ENCODE results near the gene MRPL14.

Gene MRPL14

DNA sequence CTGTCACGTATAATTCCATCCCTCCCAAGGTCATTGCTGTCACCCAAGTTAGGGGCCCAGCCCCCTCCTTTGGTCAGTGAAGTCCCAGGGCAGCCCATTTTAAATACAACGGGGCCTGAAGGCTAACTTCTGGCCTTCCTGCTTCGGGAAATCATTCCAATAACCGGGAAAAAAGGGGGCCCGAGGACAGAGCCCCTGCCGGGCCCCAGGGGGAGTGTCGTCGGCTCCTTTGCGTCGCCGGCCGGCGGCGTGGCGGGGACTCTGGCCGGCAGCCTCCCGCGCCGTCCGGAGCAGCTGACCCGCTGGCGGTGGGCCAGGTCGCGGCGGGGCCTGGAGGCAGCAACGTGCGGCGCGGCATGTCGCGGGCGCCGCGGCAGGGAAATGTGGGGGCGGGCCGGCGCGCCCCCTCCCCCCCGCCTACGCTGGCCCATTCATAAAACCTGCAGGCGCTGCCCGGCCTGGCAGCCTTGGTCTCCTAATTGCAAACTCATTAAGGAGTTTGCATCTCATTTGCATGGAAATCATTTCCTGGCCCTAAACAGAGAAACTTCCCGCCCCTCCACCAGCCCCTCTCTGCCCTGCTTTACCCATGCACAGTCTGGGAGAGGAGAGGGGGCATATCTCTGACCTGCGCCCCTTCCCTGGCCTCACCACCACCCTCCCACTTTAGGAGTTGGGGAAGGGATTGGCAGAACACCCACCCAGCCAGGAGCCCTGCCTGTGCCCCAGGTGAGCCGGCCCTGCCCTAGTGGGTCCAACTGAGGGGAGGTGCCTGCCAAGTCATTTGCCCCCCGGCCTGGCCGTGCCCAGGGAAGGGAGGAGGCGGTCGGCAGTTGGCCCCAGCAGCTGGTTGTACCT lies 50.7 kb downstream of the MRPL14 start:
- Histone ChIP-seq H3F3A (ENCODE audit: insufficient read depth, low read length) (peaks cover 19% of the 10 kb centered on the region), H3K27me3 (replicated peaks; ENCODE audit: insufficient read depth, low read length) (no peaks in the 10 kb centered on the region), H3K36me3 (replicated peaks; ENCODE audit: insufficient read depth, low read length) (no peaks in the 10 kb centered on the region), H3K9ac (ENCODE audit: low read length) (no peak overlapping the region), H2AFZ (ENCODE audit: low read length) (no peak overlapping the region), H3K4me1 (ENCODE audit: low read length) (peaks cover 39% of the 10 kb centered on the region), H3K79me2 (ENCODE audit: low read length) (no peaks in the 10 kb centered on the region), H3K27ac (ENCODE audit: low read length) (no peak overlapping the region), H4K20me1 (ENCODE audit: insufficient read depth, low read length) (no peaks in the 10 kb centered on the region), H3K9me3 (replicated peaks; ENCODE audit: insufficient read depth, low read length) (no peaks in the 10 kb centered on the region), H3K4me2 (ENCODE audit: low read depth, low read length) (no peak overlapping the region), H3K9me2 (replicated peaks; ENCODE audit: insufficient read depth, low read length) (no peaks in the 10 kb centered on the region), H3K4me3 (ENCODE audit: low read length) (no peak overlapping the region)
- no peak for DNase-seq
- TF ChIP-seq, protein P1, sequence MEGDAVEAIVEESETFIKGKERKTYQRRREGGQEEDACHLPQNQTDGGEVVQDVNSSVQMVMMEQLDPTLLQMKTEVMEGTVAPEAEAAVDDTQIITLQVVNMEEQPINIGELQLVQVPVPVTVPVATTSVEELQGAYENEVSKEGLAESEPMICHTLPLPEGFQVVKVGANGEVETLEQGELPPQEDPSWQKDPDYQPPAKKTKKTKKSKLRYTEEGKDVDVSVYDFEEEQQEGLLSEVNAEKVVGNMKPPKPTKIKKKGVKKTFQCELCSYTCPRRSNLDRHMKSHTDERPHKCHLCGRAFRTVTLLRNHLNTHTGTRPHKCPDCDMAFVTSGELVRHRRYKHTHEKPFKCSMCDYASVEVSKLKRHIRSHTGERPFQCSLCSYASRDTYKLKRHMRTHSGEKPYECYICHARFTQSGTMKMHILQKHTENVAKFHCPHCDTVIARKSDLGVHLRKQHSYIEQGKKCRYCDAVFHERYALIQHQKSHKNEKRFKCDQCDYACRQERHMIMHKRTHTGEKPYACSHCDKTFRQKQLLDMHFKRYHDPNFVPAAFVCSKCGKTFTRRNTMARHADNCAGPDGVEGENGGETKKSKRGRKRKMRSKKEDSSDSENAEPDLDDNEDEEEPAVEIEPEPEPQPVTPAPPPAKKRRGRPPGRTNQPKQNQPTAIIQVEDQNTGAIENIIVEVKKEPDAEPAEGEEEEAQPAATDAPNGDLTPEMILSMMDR (IDR thresholded peaks at IDR 0.05; ENCODE audit: low read length) = no peak
- TF ChIP-seq EZH2phosphoT487 (IDR thresholded peaks at IDR 0.05; ENCODE audit: low read length) (no peak), EZH2 (optimal IDR thresholded peaks at IDR 0.05; ENCODE audit: low read depth, low read length) (no peak)

DNA sequence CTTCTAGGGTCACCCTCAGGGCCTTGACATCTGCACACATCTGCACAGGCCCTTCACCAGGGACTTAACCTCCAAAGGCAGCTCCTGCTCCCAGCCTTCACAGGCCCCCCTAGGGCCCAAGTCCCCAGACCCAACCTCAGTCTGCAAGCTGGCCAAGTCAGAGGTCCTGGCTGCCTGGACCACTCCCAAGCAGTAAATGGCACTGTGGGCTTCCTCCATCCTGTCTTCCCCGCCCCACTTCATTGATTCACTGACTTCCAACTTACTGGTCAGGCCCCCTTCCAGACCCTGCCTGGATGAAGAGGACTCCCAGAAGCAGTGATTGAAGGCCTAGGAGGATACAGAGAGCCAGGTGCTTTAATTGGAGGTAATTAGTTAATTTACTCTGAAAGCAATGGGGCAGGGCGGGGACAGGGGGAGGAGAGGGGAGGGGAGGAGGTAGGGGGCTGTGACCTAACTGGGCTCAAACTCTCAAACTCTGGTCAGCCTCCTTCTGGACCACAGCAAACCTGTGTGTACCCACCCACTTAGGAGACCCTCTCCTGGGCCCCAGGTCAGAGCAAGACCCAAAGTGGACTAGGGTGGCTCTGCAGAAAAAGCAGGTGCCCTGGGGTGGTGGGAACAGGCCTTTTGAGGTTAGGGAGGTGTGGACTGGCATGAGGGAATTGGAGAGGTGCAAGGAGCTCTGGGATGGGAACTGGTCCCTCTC lies 51.5 kb downstream of the MRPL14 start:
- DNase-seq = no peak
- peaks cover 19% of the 10 kb centered on the region for H3F3A ChIP-seq (ENCODE audit: insufficient read depth, low read length)
- no peak overlapping the region for H3K27ac ChIP-seq (ENCODE audit: low read length)
- no peaks in the 10 kb centered on the region for H3K9me2 ChIP-seq (replicated peaks; ENCODE audit: insufficient read depth, low read length)
- H3K9me3 ChIP-seq (replicated peaks; ENCODE audit: insufficient read depth, low read length) = no peaks in the 10 kb centered on the region
- no peaks in the 10 kb centered on the region for H3K27me3 ChIP-seq (replicated peaks; ENCODE audit: insufficient read depth, low read length)
- H3K4me2 ChIP-seq (ENCODE audit: low read depth, low read length) = no peak overlapping the region
- no peak overlapping the region for H3K4me3 ChIP-seq (ENCODE audit: low read length)
- H3K9ac ChIP-seq (ENCODE audit: low read length) = no peak overlapping the region
- TF ChIP-seq, protein P1 (IDR thresholded peaks at IDR 0.05; ENCODE audit: low read length) = no peak
- TF ChIP-seq EZH2 (optimal IDR thresholded peaks at IDR 0.05; ENCODE audit: low read depth, low read length) = no peak
- no peak for TF ChIP-seq EZH2phosphoT487 (IDR thresholded peaks at IDR 0.05; ENCODE audit: low read length)
- H2AFZ ChIP-seq (ENCODE audit: low read length) = no peak overlapping the region
- H4K20me1 ChIP-seq (ENCODE audit: insufficient read depth, low read length) = no peaks in the 10 kb centered on the region
- no peaks in the 10 kb centered on the region for H3K36me3 ChIP-seq (replicated peaks; ENCODE audit: insufficient read depth, low read length)
- peaks cover 36% of the 10 kb centered on the region for H3K4me1 ChIP-seq (ENCODE audit: low read length)
- no peaks in the 10 kb centered on the region for H3K79me2 ChIP-seq (ENCODE audit: low read length)

DNA sequence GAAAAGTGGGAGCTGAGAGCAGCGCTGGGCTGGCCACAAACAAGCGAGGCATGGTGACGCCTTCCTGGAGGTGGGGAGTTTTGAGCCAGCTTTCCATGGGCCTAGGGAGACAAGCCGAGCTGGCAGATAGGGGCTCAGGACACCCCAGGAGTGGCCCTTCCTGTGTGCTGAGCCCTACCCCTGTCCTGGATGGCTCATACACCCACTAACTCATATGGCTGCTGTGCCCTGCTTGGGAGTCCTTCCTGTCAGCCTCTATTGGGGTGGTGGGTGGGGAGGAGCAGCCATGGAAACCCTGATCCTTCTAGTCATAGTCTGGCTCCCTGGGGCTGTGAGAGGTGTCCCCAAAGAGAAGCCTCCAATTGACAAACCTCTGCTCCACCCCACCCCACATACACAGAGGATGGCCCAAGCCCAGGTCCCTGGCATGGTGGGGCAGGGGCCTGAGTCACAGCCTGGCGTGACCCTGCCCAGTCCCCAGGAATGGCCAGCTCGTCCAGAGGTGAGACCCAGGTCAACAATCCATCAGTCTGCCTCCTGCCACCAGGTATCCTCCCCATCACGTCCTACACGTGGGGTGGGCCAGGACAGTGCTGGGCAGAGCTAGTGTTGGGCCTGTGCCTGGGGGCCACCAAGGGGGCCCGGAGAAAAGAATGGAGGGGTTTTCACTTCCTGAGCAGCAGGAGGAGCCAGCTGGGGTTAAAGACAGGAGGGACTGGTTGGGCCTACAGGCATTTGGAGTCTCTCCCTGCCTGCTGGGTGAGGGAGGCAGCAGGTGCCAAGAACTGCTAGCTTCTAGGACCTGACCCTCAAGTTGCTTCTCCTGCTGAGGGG lies 52.2 kb downstream of the MRPL14 start:
- Histone ChIP-seq H3F3A (ENCODE audit: insufficient read depth, low read length) (peaks cover 19% of the 10 kb centered on the region), H3K36me3 (replicated peaks; ENCODE audit: insufficient read depth, low read length) (no peaks in the 10 kb centered on the region), H4K20me1 (ENCODE audit: insufficient read depth, low read length) (no peaks in the 10 kb centered on the region), H3K4me3 (ENCODE audit: low read length) (peak overlapping the region; percentile 49), H3K4me1 (ENCODE audit: low read length) (peaks cover 31% of the 10 kb centered on the region), H3K27me3 (replicated peaks; ENCODE audit: insufficient read depth, low read length) (no peaks in the 10 kb centered on the region), H3K9me3 (replicated peaks; ENCODE audit: insufficient read depth, low read length) (no peaks in the 10 kb centered on the region), H3K79me2 (ENCODE audit: low read length) (no peaks in the 10 kb centered on the region), H2AFZ (ENCODE audit: low read length) (peak overlapping the region; percentile 90), H3K9ac (ENCODE audit: low read length) (peak overlapping the region; percentile 42; the same call in 1 of the 2 replicates), H3K4me2 (ENCODE audit: low read depth, low read length) (peak overlapping the region; percentile 88), H3K27ac (ENCODE audit: low read length) (peak overlapping the region; percentile 41; the same call in 1 of the 2 replicates), H3K9me2 (replicated peaks; ENCODE audit: insufficient read depth, low read length) (no peaks in the 10 kb centered on the region)
- DNase-seq = no peak
- TF ChIP-seq, protein P1 (IDR thresholded peaks at IDR 0.05; ENCODE audit: low read length) = no peak
- TF ChIP-seq EZH2phosphoT487 (IDR thresholded peaks at IDR 0.05; ENCODE audit: low read length) (no peak), EZH2 (optimal IDR thresholded peaks at IDR 0.05; ENCODE audit: low read depth, low read length) (no peak)

Data from MM.1S (cell line).